GM12892 (cell line): ENCODE data around the gene RAB15.

ENCODE experiments used
- POLR2A ChIP-seq: IDR thresholded peaks from 2 replicates; pipeline ENCODE4 v1.6.1; 2011; ENCODE audit warnings: low read depth, low read length, control low read depth
- TAF1 ChIP-seq: IDR thresholded peaks from 2 replicates; pipeline ENCODE4 v1.6.1; 2011; ENCODE audit warnings: low read depth, mild to moderate bottlenecking, control low read depth, low read length, borderline replicate concordance

GRCh38 chr14:64973826-64974225 is 1.7 kb upstream of the RAB15 start:
- no peak for TF ChIP-seq POLR2A
- no peak for TF ChIP-seq TAF1
